ENCODE measurements around the gene CCDC69. TPM values are rescaled to one million over a fixed set of nuclear protein-coding genes. Genes with fewer than 3 reads are reported as not detected.

The CCDC69 gene
- total RNA-seq, 1 donor from 2014 or later: 101 TPM

- H3K27me3 ChIP-seq: no peaks in the 10 kb centered on the region
- H3K27ac ChIP-seq: no peak overlapping the region
- no peak for TF ChIP-seq CTCF (IDR thresholded peaks at IDR 0.05)
- H3K4me1 ChIP-seq: peaks cover 0 to 3% of the 10 kb centered on the region in 2 donors
- no peaks in the 10 kb centered on the region for H3K36me3 ChIP-seq
- intact Hi-C loops (cut with DNase I): no loop called here
- no peaks in the 10 kb centered on the region for H3K9me3 ChIP-seq
- H3K4me3 ChIP-seq: no peak overlapping the region
- no peak for DNase-seq (ENCODE audit: low spot score in 2 of 2)
Measured at GRCh38 chr5:151171529-151171928, 52.4 kb downstream of the CCDC69 start.

- intact Hi-C loops (cut with DNase I): loop anchor here (5.0 kb wide), 1 partner anchor 69 kb away; no protein-coding TSS in a partner anchor
- DNase-seq (ENCODE audit: low spot score in 2 of 2): no peak
- H3K27ac ChIP-seq: no peak overlapping the region
- H3K9me3 ChIP-seq: no peaks in the 10 kb centered on the region
- no peak for TF ChIP-seq CTCF (IDR thresholded peaks at IDR 0.05)
- no peaks in the 10 kb centered on the region for H3K27me3 ChIP-seq
- H3K4me3 ChIP-seq: no peak overlapping the region
- no peaks in the 10 kb centered on the region for H3K36me3 ChIP-seq
- peaks cover 3% of the 10 kb centered on the region in 2 donors for H3K4me1 ChIP-seq
Measured at GRCh38 chr5:151168602-151169344, 55.1 kb downstream of the CCDC69 start.

- Histone ChIP-seq H3K27me3 (no peaks in the 10 kb centered on the region), H3K9me3 (no peaks in the 10 kb centered on the region), H3K27ac (no peak overlapping the region), H3K36me3 (no peaks in the 10 kb centered on the region), H3K4me1 (peaks cover 3 to 8% of the 10 kb centered on the region in 2 donors), H3K4me3 (no peak overlapping the region)
- intact Hi-C loops (cut with DNase I): loop anchor here (5.0 kb wide), 1 partner anchor 70 kb away; no protein-coding TSS in a partner anchor
- TF ChIP-seq CTCF (IDR thresholded peaks at IDR 0.05): no peak
- peak in 1 of 2 donors; percentile 42 for DNase-seq (ENCODE audit: low spot score in 2 of 2)
Measured at GRCh38 chr5:151167022-151167421, 56.9 kb downstream of the CCDC69 start.

GRCh38 chr5:151164687-151165392, 59.1 kb downstream of the CCDC69 start:
- Histone ChIP-seq H3K4me1 (peaks cover 3 to 8% of the 10 kb centered on the region in 2 donors), H3K36me3 (no peaks in the 10 kb centered on the region), H3K27ac (no peak overlapping the region), H3K9me3 (no peaks in the 10 kb centered on the region), H3K27me3 (no peaks in the 10 kb centered on the region), H3K4me3 (no peak overlapping the region)
- peak; percentile 36 to 91 for DNase-seq (ENCODE audit: low spot score in 2 of 2)
- intact Hi-C loops (cut with DNase I): loop anchor here (1.0 to 5.0 kb wide), 5 partner anchors 39 to 364 kb away; no protein-coding TSS in a partner anchor
- TF ChIP-seq CTCF (IDR thresholded peaks at IDR 0.05): peak; percentile 81 to 87 (median 84)

GRCh38 chr5:151162776-151163175, 61.1 kb downstream of the CCDC69 start:
- no peak for DNase-seq (ENCODE audit: low spot score in 2 of 2)
- no peak for TF ChIP-seq CTCF (IDR thresholded peaks at IDR 0.05)
- Histone ChIP-seq H3K27ac (no peak overlapping the region), H3K4me3 (no peak overlapping the region), H3K9me3 (no peaks in the 10 kb centered on the region), H3K27me3 (no peaks in the 10 kb centered on the region), H3K4me1 (peaks cover 0 to 13% of the 10 kb centered on the region in 2 donors), H3K36me3 (no peaks in the 10 kb centered on the region)
- intact Hi-C loops (cut with DNase I): no loop called here
